Raji (cell line): ENCODE results near the gene STARD7.

Experiments
- POLR2A ChIP-seq: IDR thresholded peaks from 2 replicates; pipeline ENCODE4 v1.6.1; 2011; ENCODE audit warnings: low read depth, low read length, control low read depth; ENCODE audit not compliant: insufficient read depth

Gene STARD7

GRCh38 chr2:96150007-96150640 lies 58.5 kb downstream of the STARD7 start:
- no peak for TF ChIP-seq POLR2A

- TF ChIP-seq POLR2A: peak; percentile 90
Measured at GRCh38 chr2:96148410-96149217, 60.0 kb downstream of the STARD7 start.

GRCh38 chr2:96147593-96148201 lies 60.9 kb downstream of the STARD7 start:
- no peak for TF ChIP-seq POLR2A

GRCh38 chr2:96146881-96147592 lies 61.6 kb downstream of the STARD7 start:
- TF ChIP-seq POLR2A: no peak

GRCh38 chr2:96146153-96146880 lies 62.3 kb downstream of the STARD7 start:
- TF ChIP-seq POLR2A: peak; percentile 62

GRCh38 chr2:96145848-96146152 lies 62.8 kb downstream of the STARD7 start:
- TF ChIP-seq POLR2A: no peak

GRCh38 chr2:96145036-96145847 lies 63.4 kb downstream of the STARD7 start, which contains the start of gene DUSP2:
DUSP2 (minus strand) TSS chr2:96145440; CDS start chr2:96145354, 86 bp downstream.
- peak; percentile 99 for TF ChIP-seq POLR2A

GRCh38 chr2:96144481-96145035 lies 64.1 kb downstream of the STARD7 start:
- TF ChIP-seq POLR2A: no peak

GRCh38 chr2:96143848-96144480 lies 64.7 kb downstream of the STARD7 start:
- TF ChIP-seq POLR2A: no peak

GRCh38 chr2:96143231-96143847 lies 65.3 kb downstream of the STARD7 start:
- no peak for TF ChIP-seq POLR2A

GRCh38 chr2:96142217-96143113 lies 66.2 kb downstream of the STARD7 start:
- no peak; the same call in none of the 2 replicates for TF ChIP-seq POLR2A
